Keratinocyte (primary cell): ENCODE results near the gene ITIH2. TPM values are rescaled to one million over a fixed set of nuclear protein-coding genes. Genes with fewer than 3 reads are reported as not detected.

Experiments used
- DNase-seq: peaks from one replicate; pipeline ENCODE4 v3.0.0-alpha.2; 2011; ENCODE audit warnings: low read depth, missing footprints, low spot score
- FAIRE-seq: peaks from 2 replicates; lab custom pipeline; 2011; peaks lifted over from hg19 to GRCh38; lab: Jason Lieb, UNC
- H2AFZ ChIP-seq: 2 replicates; pipeline ENCODE4 v1.6.0; 2012; ENCODE audit warnings: low read length, control low read depth, inconsistent platforms; ENCODE audit not compliant: control insufficient read depth
- H3K27ac ChIP-seq: 2 replicates; pipeline ENCODE4 v1.5.1; 2011; ENCODE audit warnings: low read length; ENCODE audit not compliant: control insufficient read depth, insufficient read depth
- H3K27me3 ChIP-seq: 3 replicates; pipeline ENCODE4 v1.6.0; 2011; ENCODE audit warnings: low read length; ENCODE audit not compliant: control insufficient read depth, insufficient read depth; ENCODE audit errors: extremely low read depth
- H3K36me3 ChIP-seq, 2 experiments: 2 replicates in 1 of 2; 3 replicates in 1 of 2; pipeline ENCODE4 v1.5.1; 2011; ENCODE audit warnings: low read length in 2 of 2, mild to moderate bottlenecking in 1 of 2; ENCODE audit not compliant: control insufficient read depth in 2 of 2, insufficient read depth in 2 of 2; ENCODE audit errors: extremely low read depth in 1 of 2
- H3K4me1 ChIP-seq: 3 replicates; pipeline ENCODE4 v1.5.1; 2011; ENCODE audit warnings: low read length; ENCODE audit not compliant: control insufficient read depth, insufficient read depth; ENCODE audit errors: extremely low read depth
- H3K4me2 ChIP-seq: 3 replicates; pipeline ENCODE4 v1.6.0; 2011; ENCODE audit warnings: low read depth, low read length; ENCODE audit not compliant: control insufficient read depth, insufficient read depth; ENCODE audit errors: extremely low read depth
- H3K4me3 ChIP-seq, 3 experiments: fragments of 200-600 bp in 1 of 3; sonication (generic) in 1 of 3; 2 replicates in 2 of 3; 3 replicates in 1 of 3; pipeline ENCODE4 v1.5.1; 2011 to 2016; ENCODE audit warnings: low read length in 3 of 3, mild to moderate bottlenecking in 3 of 3, control low read depth in 2 of 3, inconsistent platforms in 1 of 3, low read depth in 1 of 3, mixed read lengths in 1 of 3, mixed run types in 1 of 3, moderate library complexity in 1 of 3; ENCODE audit not compliant: control insufficient read depth in 2 of 3, insufficient read depth in 2 of 3; ENCODE audit errors: extremely low read depth in 1 of 3
- H3K79me2 ChIP-seq: 2 replicates; pipeline ENCODE4 v1.6.0; 2012; ENCODE audit warnings: low read length; ENCODE audit not compliant: control insufficient read depth, insufficient read depth
- H3K9ac ChIP-seq: 3 replicates; pipeline ENCODE4 v1.6.0; 2011; ENCODE audit warnings: low read length; ENCODE audit not compliant: control insufficient read depth, insufficient read depth; ENCODE audit errors: extremely low read depth
- H3K9me1 ChIP-seq: 3 replicates; pipeline ENCODE4 v1.6.0; 2011; ENCODE audit warnings: low read length; ENCODE audit not compliant: control insufficient read depth, insufficient read depth; ENCODE audit errors: extremely low read depth
- H3K9me3 ChIP-seq: 2 replicates; pipeline ENCODE4 v1.5.1; 2012; ENCODE audit warnings: low read depth, low read length; ENCODE audit not compliant: control insufficient read depth
- H4K20me1 ChIP-seq: 3 replicates; pipeline ENCODE4 v1.6.0; 2011; ENCODE audit warnings: low read length; ENCODE audit not compliant: control insufficient read depth, insufficient read depth; ENCODE audit errors: extremely low read depth
- EZH2 ChIP-seq: IDR thresholded peaks from one replicate; pipeline ENCODE4 v1.6.1; 2012; ENCODE audit warnings: inconsistent platforms, mild to moderate bottlenecking, low read length, moderate library complexity
- dilution Hi-C: fragments of 300-500 bp; cut with MboI; formaldehyde crosslinking; loops from one replicate; pipeline ENCODE4 v1.7.0; 2020; ENCODE audit warnings: low sequenced_read_pairs; ENCODE audit not compliant: extremely low pct_ligation_motif_present
- polyA plus RNA-seq, 5 experiments: library from polyadenylated mRNA; depleted of rRNA in 3 of 5; stranded (reverse) in 3 of 5; stranded (forward) in 1 of 5; unstranded in 1 of 5; fragments of >200 nt; gene quantifications; 1 replicate in 1 of 5; 2 replicates in 3 of 5; 3 replicates in 1 of 5; pipeline versions ENCODE4 v1.2.1 to v1.2.3, GENCODE V29; 2011 to 2012; ENCODE audit warnings: missing spikeins in 2 of 5, low read depth in 1 of 5, low replicate concordance in 1 of 5
- TF ChIP-seq, protein P1 (sequence below), 3 experiments: IDR thresholded peaks in 1 of 3; conservative IDR thresholded peaks in 1 of 3; optimal IDR thresholded peaks in 1 of 3; 2 replicates in 2 of 3; 3 replicates in 1 of 3; pipeline versions ENCODE3 to v1.5.1; 2011; ENCODE audit warnings: low read length in 3 of 3, mild to moderate bottlenecking in 3 of 3, moderate library complexity in 2 of 3, control low read depth in 1 of 3, inconsistent platforms in 1 of 3; ENCODE audit not compliant: insufficient read depth in 2 of 3; ENCODE audit errors: extremely low read depth in 1 of 3

The ITIH2 gene
- polyA plus RNA-seq, 1 donor (not counting 4 experiments of a cell fraction or from before 2014, with no cell fraction given) = not detected

DNA sequence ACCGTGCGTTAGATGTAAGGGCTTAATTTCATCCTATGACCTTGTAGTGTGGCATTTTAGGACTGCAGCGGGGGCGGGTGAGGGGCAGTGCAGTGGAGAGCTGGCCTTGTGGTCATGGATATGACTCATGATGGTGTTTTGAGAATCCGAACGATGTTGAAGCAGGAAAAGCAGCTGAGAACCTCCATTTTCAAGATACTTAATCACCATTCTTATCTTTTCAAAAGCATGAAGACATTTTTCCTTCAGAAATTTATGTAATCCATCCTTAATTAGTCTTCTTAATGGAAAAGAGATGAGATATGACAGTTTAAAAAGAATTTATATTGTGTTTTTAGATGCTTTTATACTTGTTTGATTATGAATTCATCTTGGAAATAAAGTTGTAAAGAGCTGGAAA is 94.5 kb downstream of the ITIH2 start:
- Histone ChIP-seq H3K4me3 (no peak overlapping the region), H4K20me1 (peaks cover 6% of the 10 kb centered on the region), H2AFZ (no peak overlapping the region), H3K36me3 (peaks cover 17 to 40% of the 10 kb centered on the region in 2 experiments), H3K9ac (no peak overlapping the region), H3K4me2 (no peak overlapping the region), H3K9me1 (no peaks in the 10 kb centered on the region), H3K27ac (no peak overlapping the region), H3K9me3 (no peaks in the 10 kb centered on the region), H3K27me3 (no peaks in the 10 kb centered on the region), H3K79me2 (peaks cover 54% of the 10 kb centered on the region), H3K4me1 (peaks cover 4% of the 10 kb centered on the region)
- dilution Hi-C loops = no loop called here
- no peak for TF ChIP-seq EZH2
- TF ChIP-seq, protein P1, sequence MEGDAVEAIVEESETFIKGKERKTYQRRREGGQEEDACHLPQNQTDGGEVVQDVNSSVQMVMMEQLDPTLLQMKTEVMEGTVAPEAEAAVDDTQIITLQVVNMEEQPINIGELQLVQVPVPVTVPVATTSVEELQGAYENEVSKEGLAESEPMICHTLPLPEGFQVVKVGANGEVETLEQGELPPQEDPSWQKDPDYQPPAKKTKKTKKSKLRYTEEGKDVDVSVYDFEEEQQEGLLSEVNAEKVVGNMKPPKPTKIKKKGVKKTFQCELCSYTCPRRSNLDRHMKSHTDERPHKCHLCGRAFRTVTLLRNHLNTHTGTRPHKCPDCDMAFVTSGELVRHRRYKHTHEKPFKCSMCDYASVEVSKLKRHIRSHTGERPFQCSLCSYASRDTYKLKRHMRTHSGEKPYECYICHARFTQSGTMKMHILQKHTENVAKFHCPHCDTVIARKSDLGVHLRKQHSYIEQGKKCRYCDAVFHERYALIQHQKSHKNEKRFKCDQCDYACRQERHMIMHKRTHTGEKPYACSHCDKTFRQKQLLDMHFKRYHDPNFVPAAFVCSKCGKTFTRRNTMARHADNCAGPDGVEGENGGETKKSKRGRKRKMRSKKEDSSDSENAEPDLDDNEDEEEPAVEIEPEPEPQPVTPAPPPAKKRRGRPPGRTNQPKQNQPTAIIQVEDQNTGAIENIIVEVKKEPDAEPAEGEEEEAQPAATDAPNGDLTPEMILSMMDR (optimal IDR thresholded peaks at IDR 0.05 in 1 of 3, IDR thresholded peaks at IDR 0.05 in 1 of 3, conservative IDR thresholded peaks at IDR 0.05 in 1 of 3; ENCODE audit: extremely low read depth in 1 of 3, insufficient read depth in 2 of 3, low read length in 3 of 3) = no peak
- DNase-seq = no peak
- FAIRE-seq = no peak

Other genes with a start within 250 kb of the ITIH2 start
- gene ITIH5, start 36.4 kb upstream of the ITIH2 start, polyA plus RNA-seq = 0.10 TPM in 1 of 3 replicates, not detected in the others
- 4.4 to 15.1 TPM (median 6.2 TPM) in 3 replicates for gene KIN, start 84.7 kb downstream of the ITIH2 start, polyA plus RNA-seq
- 298 to 496 TPM (median 378 TPM) in 3 replicates for gene ATP5F1C, start 84.9 kb downstream of the ITIH2 start, polyA plus RNA-seq
- 0.80 to 4.1 TPM (median 2.0 TPM) in 3 replicates for gene TAF3, start 115.2 kb downstream of the ITIH2 start, polyA plus RNA-seq